NCI-H82 treated with DMSO at 0.1 percent for 48 hours (cell line): ENCODE results near the gene PTCD3.

Experiments used
- DNase-seq: peaks from one replicate; lab custom pipeline; 2025; ENCODE audit not compliant: unreplicated experiment; lab: John Stamatoyannopoulos, UW

Gene PTCD3

GRCh38 chr2:86105969-86106945 lies at the start of gene PTCD3:
Gene PTCD3, plus strand, starts transcription at chr2:86106235. Its CDS starts 13 bp downstream, at chr2:86106248.
- DNase-seq, result peak; percentile 92

DNA sequence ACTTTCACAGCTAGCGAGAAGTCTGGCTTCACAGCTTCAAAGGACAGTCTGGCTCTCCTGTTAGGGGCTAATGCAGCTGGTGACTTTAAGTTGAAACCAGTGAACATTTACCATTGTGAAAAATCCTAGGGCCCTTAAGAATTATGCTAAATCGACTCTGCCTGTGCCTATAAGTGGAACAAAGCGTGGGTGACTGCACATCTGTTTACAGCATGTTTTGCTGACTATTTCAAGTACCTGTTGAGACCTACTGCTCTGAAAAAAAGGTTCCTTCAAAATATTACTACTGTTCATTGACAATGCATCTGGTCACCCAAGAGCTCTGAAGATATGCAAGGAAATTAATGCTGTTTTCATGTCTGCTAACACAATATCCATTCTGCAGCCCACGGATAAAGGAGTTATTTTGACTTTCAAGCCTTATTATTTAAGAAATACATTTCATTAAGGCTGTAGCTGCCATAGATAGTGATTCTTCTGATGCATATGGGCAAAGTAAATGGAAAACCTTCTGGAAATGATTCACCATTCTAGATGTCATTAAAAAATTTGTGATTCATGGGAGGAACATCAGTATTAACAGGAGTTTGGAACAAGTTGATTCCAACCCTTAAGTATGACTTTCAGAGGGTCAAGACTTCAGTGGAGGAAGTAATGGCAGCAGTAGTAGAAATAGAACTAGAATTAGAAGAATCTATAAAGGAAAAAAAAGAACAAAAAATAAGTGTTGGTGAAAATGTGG lies 49.3 kb upstream of the PTCD3 start:
- DNase-seq, result no peak

DNA sequence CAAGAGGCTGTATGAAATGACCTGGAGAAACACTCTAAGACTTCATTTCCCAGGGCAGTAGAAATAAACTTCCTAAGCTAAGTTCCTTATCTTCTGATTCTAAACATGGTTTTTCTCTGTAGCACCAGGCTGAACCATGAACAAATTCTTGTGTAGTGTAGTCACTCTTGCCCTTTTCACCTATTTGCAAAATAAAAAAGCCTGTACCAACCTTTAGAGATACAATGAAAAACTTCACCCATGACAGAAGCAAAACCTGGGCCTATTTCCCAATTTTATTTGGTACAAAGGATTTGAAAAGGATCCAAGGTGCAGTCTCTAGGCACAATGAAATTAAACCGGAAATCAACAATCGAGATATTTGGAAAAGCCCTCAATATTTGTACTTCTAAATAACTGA lies 44.0 kb upstream of the PTCD3 start:
- no peak for DNase-seq

GRCh38 chr2:86064006-86064405 lies 42.0 kb upstream of the PTCD3 start:
- DNase-seq, result no peak

DNA sequence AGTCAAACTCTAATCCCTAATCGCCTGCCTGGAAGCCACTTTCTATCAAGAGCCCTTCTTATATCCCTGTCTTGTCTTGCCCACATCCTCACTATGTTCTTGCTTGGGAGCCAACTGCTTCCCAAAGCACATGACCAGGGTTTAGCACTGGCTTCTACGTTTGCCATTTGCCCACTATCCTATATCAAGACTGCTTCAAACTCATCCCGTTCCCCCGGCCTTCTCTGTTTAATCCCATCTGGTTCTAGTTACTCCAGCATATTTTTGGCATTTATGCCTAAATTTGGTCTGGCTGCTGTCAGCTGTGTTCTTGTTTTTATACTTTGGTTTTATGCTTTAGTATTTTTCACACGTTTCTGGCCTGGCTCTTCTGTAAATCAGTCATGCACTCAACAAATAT lies 40.5 kb upstream of the PTCD3 start:
- DNase-seq, result no peak

GRCh38 chr2:86066007-86066578 lies 39.9 kb upstream of the PTCD3 start:
- DNase-seq, result no peak

DNA sequence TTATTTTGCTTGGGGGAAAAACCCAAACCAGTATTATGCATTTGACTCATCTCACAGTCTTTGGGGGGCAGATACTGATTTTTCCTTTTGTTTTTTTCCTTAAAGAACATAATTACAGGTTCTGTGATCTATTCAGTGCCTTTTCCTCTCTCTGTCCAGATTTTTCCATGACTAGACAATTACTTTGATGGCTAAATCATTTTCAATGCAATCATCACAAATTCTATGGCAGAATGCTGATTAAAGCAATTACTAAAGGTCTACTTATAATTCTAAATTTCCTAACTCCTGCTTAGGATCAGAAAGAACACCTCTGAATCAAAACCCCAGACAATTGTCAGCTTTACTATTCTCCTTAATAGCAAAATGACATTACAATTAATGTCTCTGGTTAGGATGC lies 39.1 kb upstream of the PTCD3 start:
- no peak for DNase-seq

DNA sequence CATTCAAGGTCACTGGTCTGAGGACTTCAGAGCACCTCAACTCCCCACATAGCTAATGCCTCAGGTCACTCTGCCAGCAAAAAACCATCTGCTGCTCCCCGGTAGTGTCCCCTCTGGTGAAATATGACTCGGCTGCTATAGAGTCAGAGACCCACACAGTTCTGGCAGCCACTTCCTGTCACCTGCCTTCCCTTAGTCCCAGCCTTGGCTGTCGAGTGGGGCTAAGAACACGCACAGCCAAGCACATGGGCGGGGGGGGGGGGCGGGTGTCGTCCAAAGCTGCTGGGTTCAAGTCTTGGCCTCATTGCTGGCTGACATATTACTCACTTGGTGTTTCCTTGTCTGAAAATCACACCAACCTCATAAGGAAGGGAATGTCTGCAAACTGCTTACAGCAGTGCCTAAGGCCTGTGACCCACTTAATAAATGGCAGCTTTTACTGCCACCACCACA lies 37.9 kb upstream of the PTCD3 start:
- DNase-seq, result no peak

DNA sequence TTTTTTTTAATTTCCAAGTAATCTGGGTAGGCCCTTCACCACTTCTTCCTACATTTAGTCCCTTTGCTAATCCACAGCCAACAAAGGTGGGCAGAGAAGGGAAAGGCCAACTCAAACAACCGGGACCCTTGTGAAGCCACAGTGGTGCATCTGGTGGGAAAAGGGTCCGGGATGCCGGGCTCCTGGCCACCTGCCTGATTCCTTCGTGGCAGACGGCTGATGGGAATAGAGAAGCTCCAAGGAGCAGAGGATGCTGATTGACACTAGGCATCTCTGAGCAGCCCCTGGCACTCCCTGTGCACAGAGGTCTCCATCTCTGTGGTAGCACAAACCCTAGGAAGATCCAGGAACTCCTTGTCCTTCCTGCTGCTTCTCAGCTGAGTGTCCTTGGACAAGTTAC lies 37.4 kb upstream of the PTCD3 start:
- no peak for DNase-seq

DNA sequence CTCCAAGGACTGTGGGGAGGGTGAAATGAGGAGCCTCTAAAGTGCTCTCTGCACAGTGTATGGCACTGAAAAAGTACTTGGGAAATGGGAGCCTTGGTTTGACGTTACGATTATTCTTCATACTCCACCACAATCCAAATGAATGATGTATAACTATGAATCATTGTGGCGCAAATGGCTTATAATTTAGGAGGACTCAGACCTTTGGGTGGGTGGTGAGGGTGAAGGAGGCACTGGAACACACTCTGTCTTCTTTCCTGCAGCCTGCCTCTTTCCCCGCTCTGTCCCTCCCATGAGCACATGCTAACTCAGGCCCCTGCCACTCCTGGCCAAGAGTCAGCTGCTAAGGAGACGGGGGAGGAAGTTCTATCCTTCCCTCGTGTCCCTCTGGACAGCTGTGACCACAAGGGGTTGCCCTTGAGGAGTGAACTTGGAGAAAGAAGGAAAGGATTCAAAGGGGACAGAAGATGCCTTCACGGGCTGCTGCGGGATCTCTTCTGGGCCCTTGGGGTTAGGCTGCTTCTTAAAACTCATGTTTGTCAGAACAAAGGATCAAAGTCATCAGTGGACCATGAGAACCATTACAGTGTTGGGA lies 36.8 kb upstream of the PTCD3 start:
- no peak for DNase-seq

DNA sequence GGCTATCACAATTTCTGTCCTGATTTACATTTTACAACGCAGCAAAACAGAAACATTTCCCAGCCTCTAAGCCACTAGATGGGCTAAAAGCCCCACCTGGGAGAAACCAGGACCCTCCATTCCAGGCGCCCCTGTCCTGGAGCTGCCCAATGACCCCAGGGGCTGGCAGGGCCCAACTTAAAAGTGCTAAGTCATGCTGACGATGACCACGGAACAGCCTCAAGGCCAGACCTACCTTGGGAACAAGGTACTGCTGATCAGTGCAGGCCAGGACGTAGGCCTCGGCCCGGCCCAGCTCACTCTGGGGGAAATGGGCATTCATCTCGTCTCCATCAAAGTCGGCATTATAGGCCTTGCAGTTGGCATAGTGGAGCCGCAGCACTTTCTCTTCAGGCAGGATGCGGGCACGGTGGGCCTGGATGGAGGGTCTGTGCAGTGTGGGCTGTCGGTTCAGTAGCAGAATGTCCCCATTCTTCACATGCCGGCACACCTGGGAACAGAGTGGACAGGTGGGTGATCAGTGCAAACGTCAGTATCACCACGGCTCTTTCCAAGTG lies 36.2 kb upstream of the PTCD3 start:
- DNase-seq, result no peak

GRCh38 chr2:86070868-86071267 lies 35.2 kb upstream of the PTCD3 start:
- DNase-seq, result no peak

DNA sequence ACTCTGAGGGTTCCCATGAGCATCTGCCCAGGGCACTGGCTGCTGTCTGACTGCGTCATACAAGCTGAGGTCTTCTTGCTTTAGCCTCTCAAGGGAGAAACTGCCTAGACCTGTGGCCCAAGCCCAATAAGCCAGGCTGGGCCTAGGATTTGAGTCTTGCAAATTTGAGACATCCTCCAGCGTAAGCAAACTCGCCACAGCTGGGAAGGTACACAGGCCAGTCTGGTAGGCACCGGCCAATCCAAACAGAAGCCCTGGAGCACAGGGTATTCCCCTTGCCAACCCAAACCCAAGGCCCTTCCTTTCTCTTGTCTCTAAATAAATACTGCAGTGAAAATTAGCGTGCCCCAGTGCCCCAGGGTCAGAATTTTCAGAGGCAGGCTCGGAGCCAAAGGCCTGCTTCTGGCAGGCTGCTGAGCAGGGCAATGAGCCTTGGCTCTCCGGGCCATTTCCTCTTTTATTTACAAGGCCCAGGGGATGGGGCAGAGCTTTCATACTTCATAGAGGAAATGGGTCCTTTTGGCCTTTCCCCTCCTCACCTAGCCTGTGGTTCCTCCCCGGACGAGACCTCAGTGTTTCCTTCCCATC lies 33.7 kb upstream of the PTCD3 start:
- no peak for DNase-seq

DNA sequence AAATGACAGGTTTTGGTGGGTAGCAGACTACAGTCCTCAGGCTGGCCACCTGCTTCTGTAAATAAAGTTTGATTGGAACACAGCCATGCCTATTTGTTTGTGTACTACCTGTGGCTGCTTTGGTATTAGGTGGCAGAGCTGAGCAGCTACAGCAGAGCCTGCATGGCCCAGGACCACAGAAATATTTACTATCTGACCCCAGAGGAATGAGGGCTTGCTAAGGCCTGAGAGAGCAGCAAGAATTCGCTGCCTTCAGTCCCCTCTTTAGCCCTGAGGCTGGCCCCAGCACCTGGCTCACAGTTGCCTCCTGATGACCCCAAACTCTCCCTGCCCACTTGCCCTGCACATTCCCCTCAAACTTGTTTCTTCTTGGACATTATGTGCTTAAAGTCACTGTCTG lies 32.8 kb upstream of the PTCD3 start:
- DNase-seq, result no peak

- DNase-seq, result no peak
These were observed 31.8 kb upstream of the PTCD3 start for GRCh38 chr2:86074256-86074655.

DNA sequence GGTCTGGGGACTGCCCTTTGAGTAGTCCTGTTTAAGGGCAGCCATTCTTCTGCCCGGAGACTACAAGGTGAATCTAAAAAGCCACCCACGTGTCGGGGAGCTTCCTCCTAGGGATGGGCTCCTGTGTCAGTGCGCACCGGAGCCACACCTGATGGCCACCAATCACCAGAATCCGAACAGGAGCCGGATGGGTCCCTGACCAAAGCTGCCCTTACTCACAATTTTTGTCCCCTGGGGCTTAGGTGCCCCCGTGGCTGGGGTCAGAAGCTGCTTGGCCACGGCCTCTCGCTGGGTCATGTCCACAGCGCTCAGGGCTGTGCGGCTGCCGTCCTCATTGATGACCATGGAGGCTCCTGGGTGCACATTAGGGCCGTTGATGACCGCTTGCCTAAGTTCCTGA lies 31.2 kb upstream of the PTCD3 start:
- no peak for DNase-seq

DNA sequence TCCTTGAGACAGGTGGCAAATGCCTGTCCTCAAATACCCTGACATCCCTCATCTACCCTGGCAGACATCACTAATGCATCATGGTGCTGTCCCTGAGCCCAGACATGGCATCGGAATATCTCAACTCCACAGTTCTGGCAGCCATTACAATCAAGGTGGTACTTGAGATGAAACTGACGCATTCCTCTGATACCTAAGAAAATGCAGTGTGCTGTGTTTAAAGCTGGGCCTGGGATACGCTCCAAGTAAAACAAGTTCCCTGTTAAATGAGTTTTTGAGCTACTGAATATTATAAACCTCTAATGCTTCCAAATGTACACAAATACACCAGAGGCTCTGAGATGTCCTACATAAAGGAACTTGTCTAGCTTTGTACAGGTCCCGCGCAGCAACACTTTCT lies 30.1 kb upstream of the PTCD3 start:
- DNase-seq, result no peak

- no peak for DNase-seq
These were observed 27.1 kb upstream of the PTCD3 start for GRCh38 chr2:86078774-86079545.

DNA sequence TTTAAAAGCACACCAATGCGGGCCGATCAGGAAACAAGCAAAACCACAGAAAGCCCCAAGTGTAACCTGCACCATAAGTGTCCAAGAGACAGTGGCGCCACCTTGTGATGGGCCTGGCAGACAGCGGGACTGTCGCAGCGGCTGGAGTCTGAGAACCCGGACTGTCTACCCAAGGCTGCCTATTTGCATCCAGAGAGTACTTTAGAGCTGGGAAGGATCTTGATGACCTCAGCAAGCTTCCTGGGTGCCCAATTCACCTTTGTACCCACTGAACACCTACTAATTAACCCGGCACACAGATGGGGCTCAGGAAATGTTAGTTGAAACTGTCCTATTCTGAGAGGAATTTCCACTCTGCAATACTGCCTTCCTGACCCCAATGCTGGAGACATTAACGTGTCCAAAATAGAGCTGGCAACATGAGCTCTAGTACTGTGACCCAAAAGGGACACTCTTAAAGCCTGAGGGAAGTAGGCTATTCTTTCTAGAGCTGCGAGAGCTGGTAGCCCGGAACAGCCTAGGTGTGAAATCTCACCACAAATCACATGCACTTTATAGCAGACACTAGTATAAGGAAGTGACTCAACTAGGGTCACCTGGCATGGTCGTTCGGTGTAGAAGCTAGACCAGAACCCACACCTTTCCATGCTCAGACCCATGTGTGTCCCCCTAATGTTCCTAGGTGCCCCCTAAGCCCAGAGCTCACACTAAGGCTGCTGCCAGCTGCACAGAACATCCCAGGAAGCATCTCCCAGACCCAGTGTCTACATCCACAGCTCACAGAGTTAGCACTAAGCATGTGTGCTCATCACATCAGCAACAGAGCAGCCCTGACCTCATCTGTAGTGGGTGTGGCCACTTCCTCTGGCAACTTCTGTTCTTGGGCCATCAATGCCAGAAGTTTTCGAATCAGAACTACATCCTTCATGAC lies 25.8 kb upstream of the PTCD3 start:
- DNase-seq, result no peak
